A549 (cell line): ENCODE results near the gene NELFCD.

Source experiments
- EP300 ChIP-seq, 2 experiments: fragments of >200 bp; sonication (Bioruptor Twin); formaldehyde crosslinking; IDR thresholded peaks; 2 replicates in 1 of 2; 3 replicates in 1 of 2; pipeline ENCODE4 v1.6.1; 2016 to 2017
- HDAC2 ChIP-seq: fragments of 200-600 bp; sonication (generic); IDR thresholded peaks from 2 replicates; pipeline ENCODE4 v1.6.1; 2016
- HOXA7 ChIP-seq: fragments of 250-450 bp; sonication (Bioruptor Pico); IDR thresholded peaks from 2 replicates; pipeline ENCODE4 v1.5.0; 2020; ENCODE audit warnings: mild to moderate bottlenecking, moderate library complexity
- KDM1A ChIP-seq: fragments of 200-600 bp; sonication (generic); IDR thresholded peaks from 2 replicates; pipeline ENCODE4 v1.6.1; 2016; ENCODE audit warnings: low read depth, mild to moderate bottlenecking
- MYC ChIP-seq: IDR thresholded peaks from 2 replicates; pipeline ENCODE4 v1.6.1; 2012; ENCODE audit warnings: mild to moderate bottlenecking, inconsistent platforms, low read length, improper control_type of control experiment, borderline replicate concordance
- POLR2A ChIP-seq: IDR thresholded peaks from 2 replicates; pipeline ENCODE4 v1.6.1; 2012; ENCODE audit warnings: mild to moderate bottlenecking, low read length
- RFX5 ChIP-seq: fragments of 450-650 bp; IDR thresholded peaks from 2 replicates; pipeline ENCODE4 v1.7.1; 2014; ENCODE audit warnings: antibody characterized with exemption, mild to moderate bottlenecking, moderate library complexity
- TF ChIP-seq, protein P1 (sequence below): fragments of >200 bp; sonication (Bioruptor Twin); formaldehyde crosslinking; IDR thresholded peaks from 3 replicates; pipeline ENCODE4 v1.5.1; 2016
- TF ChIP-seq, protein P2 (sequence below): fragments of 150-350 bp; IDR thresholded peaks from 2 replicates; pipeline ENCODE4 v1.6.1; 2014; ENCODE audit warnings: low read depth, mild to moderate bottlenecking, low read length
- TF ChIP-seq, protein P3 (sequence below): fragments of 200-600 bp; sonication (generic); IDR thresholded peaks from 2 replicates; pipeline ENCODE4 v1.6.1; 2016; ENCODE audit warnings: antibody characterized with exemption, mild to moderate bottlenecking, moderate library complexity
- TF ChIP-seq, protein P4 (sequence below): fragments of 250-450 bp; sonication (Bioruptor Pico); IDR thresholded peaks from 2 replicates; pipeline ENCODE4 v1.5.0; 2020; ENCODE audit warnings: low read depth, mild to moderate bottlenecking, moderate library complexity
- TF ChIP-seq, protein P5 (sequence below): fragments of >200 bp; sonication (Bioruptor Twin); formaldehyde crosslinking; IDR thresholded peaks from 3 replicates; pipeline ENCODE4 v1.6.1; 2016

DNA sequence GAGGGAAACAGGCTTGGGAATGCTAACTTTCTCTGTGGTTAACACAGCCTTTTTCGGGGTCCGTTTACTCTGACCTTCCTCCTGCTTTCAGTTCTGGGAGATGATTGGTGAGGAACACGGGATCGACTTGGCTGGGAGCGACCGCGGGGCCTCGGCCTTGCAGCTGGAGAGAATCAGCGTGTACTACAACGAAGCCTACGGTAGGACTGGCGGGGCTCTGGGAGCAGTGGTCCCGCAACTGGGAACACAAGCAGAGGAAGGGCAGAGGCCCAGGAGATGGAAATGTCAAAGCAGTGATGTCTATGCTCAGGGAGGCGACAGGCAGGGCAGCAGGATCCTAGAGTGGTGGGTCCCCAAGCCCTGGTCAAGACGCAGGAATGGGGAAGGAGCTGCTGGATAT, 41.7 kb downstream of the NELFCD start:
- TF ChIP-seq, protein P1, sequence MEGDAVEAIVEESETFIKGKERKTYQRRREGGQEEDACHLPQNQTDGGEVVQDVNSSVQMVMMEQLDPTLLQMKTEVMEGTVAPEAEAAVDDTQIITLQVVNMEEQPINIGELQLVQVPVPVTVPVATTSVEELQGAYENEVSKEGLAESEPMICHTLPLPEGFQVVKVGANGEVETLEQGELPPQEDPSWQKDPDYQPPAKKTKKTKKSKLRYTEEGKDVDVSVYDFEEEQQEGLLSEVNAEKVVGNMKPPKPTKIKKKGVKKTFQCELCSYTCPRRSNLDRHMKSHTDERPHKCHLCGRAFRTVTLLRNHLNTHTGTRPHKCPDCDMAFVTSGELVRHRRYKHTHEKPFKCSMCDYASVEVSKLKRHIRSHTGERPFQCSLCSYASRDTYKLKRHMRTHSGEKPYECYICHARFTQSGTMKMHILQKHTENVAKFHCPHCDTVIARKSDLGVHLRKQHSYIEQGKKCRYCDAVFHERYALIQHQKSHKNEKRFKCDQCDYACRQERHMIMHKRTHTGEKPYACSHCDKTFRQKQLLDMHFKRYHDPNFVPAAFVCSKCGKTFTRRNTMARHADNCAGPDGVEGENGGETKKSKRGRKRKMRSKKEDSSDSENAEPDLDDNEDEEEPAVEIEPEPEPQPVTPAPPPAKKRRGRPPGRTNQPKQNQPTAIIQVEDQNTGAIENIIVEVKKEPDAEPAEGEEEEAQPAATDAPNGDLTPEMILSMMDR: no peak
- no peak for TF ChIP-seq POLR2A
- TF ChIP-seq, protein P2, sequence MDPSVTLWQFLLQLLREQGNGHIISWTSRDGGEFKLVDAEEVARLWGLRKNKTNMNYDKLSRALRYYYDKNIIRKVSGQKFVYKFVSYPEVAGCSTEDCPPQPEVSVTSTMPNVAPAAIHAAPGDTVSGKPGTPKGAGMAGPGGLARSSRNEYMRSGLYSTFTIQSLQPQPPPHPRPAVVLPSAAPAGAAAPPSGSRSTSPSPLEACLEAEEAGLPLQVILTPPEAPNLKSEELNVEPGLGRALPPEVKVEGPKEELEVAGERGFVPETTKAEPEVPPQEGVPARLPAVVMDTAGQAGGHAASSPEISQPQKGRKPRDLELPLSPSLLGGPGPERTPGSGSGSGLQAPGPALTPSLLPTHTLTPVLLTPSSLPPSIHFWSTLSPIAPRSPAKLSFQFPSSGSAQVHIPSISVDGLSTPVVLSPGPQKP: no peak
- TF ChIP-seq, protein P3, sequence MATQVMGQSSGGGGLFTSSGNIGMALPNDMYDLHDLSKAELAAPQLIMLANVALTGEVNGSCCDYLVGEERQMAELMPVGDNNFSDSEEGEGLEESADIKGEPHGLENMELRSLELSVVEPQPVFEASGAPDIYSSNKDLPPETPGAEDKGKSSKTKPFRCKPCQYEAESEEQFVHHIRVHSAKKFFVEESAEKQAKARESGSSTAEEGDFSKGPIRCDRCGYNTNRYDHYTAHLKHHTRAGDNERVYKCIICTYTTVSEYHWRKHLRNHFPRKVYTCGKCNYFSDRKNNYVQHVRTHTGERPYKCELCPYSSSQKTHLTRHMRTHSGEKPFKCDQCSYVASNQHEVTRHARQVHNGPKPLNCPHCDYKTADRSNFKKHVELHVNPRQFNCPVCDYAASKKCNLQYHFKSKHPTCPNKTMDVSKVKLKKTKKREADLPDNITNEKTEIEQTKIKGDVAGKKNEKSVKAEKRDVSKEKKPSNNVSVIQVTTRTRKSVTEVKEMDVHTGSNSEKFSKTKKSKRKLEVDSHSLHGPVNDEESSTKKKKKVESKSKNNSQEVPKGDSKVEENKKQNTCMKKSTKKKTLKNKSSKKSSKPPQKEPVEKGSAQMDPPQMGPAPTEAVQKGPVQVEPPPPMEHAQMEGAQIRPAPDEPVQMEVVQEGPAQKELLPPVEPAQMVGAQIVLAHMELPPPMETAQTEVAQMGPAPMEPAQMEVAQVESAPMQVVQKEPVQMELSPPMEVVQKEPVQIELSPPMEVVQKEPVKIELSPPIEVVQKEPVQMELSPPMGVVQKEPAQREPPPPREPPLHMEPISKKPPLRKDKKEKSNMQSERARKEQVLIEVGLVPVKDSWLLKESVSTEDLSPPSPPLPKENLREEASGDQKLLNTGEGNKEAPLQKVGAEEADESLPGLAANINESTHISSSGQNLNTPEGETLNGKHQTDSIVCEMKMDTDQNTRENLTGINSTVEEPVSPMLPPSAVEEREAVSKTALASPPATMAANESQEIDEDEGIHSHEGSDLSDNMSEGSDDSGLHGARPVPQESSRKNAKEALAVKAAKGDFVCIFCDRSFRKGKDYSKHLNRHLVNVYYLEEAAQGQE: no peak
- TF ChIP-seq HDAC2: no peak
- no peak for TF ChIP-seq MYC
- no peak for TF ChIP-seq EP300 (IDR thresholded peaks at IDR 0.05)
- TF ChIP-seq, protein P4, sequence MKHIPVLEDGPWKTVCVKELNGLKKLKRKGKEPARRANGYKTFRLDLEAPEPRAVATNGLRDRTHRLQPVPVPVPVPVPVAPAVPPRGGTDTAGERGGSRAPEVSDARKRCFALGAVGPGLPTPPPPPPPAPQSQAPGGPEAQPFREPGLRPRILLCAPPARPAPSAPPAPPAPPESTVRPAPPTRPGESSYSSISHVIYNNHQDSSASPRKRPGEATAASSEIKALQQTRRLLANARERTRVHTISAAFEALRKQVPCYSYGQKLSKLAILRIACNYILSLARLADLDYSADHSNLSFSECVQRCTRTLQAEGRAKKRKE (CRISPR knock-in tag): no peak
- no peak for TF ChIP-seq RFX5
- TF ChIP-seq HOXA7 (CRISPR knock-in tag): no peak
- TF ChIP-seq KDM1A: no peak
- TF ChIP-seq, protein P5, sequence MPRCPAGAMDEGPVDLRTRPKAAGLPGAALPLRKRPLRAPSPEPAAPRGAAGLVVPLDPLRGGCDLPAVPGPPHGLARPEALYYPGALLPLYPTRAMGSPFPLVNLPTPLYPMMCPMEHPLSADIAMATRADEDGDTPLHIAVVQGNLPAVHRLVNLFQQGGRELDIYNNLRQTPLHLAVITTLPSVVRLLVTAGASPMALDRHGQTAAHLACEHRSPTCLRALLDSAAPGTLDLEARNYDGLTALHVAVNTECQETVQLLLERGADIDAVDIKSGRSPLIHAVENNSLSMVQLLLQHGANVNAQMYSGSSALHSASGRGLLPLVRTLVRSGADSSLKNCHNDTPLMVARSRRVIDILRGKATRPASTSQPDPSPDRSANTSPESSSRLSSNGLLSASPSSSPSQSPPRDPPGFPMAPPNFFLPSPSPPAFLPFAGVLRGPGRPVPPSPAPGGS: no peak
